ENCODE data around the gene TSSC4. TPM values are rescaled to one million over a fixed set of nuclear protein-coding genes. Genes with fewer than 3 reads are reported as not detected.
A peak's percentile ranks its signal among the peaks of the same experiment; 100 is the strongest.

TSSC4 gene
- total RNA-seq, 2 donors from 2014 or later: 35.6 to 59.0 TPM

GRCh38 chr11:2377511-2378443 lies 22.8 kb upstream of the TSSC4 start:
- Histone ChIP-seq H3K36me3 (no peaks in the 10 kb centered on the region), H3K27ac (peak overlapping the region; percentile 86), H3K9ac (ENCODE audit: low read depth in 2 of 2, low read length in 2 of 2) (peak overlapping the region; percentile 82 to 97), H3K27me3 (no peaks in the 10 kb centered on the region), H3K4me3 (peak overlapping the region; percentile 97), H3K9me3 (no peaks in the 10 kb centered on the region), H3K4me1 (peaks cover 25% of the 10 kb centered on the region)
- intact Hi-C loops (cut with DNase I): no loop called here
- TF ChIP-seq CTCF (IDR thresholded peaks at IDR 0.05): no peak
- DNase-seq: peak; percentile 63

GRCh38 chr11:2378527-2379210 lies 21.9 kb upstream of the TSSC4 start:
- Histone ChIP-seq H3K9me3 (no peaks in the 10 kb centered on the region), H3K36me3 (no peaks in the 10 kb centered on the region), H3K4me1 (peaks cover 32% of the 10 kb centered on the region), H3K9ac (ENCODE audit: low read depth in 2 of 2, low read length in 2 of 2) (peak overlapping the region; percentile 82 to 97), H3K4me3 (peak overlapping the region; percentile 97), H3K27me3 (no peaks in the 10 kb centered on the region), H3K27ac (peak overlapping the region; percentile 86)
- no peak for TF ChIP-seq CTCF (IDR thresholded peaks at IDR 0.05)
- DNase-seq: no peak
- intact Hi-C loops (cut with DNase I): no loop called here

GRCh38 chr11:2379466-2380174 lies 20.9 kb upstream of the TSSC4 start:
- Histone ChIP-seq H3K36me3 (no peaks in the 10 kb centered on the region), H3K27me3 (no peaks in the 10 kb centered on the region), H3K27ac (peak overlapping the region; percentile 55), H3K4me1 (peaks cover 32% of the 10 kb centered on the region), H3K4me3 (peak overlapping the region; percentile 12), H3K9ac (ENCODE audit: low read depth in 2 of 2, low read length in 2 of 2) (peak overlapping the region; percentile 43 to 54), H3K9me3 (no peaks in the 10 kb centered on the region)
- TF ChIP-seq CTCF (IDR thresholded peaks at IDR 0.05): no peak
- intact Hi-C loops (cut with DNase I): no loop called here
- DNase-seq: no peak

GRCh38 chr11:2380396-2380795 lies 20.2 kb upstream of the TSSC4 start:
- TF ChIP-seq CTCF (IDR thresholded peaks at IDR 0.05): no peak
- Histone ChIP-seq H3K9ac (ENCODE audit: low read depth in 2 of 2, low read length in 2 of 2) (peak overlapping the region in 1 of 2 donors; percentile 33), H3K4me1 (peaks cover 32% of the 10 kb centered on the region), H3K27me3 (no peaks in the 10 kb centered on the region), H3K36me3 (no peaks in the 10 kb centered on the region), H3K4me3 (no peak overlapping the region), H3K9me3 (no peaks in the 10 kb centered on the region), H3K27ac (peak overlapping the region; percentile 55)
- intact Hi-C loops (cut with DNase I): no loop called here
- no peak for DNase-seq

GRCh38 chr11:2380807-2381350 lies 19.7 kb upstream of the TSSC4 start:
- Histone ChIP-seq H3K27me3 (no peaks in the 10 kb centered on the region), H3K36me3 (no peaks in the 10 kb centered on the region), H3K27ac (peak overlapping the region; percentile 55), H3K4me1 (peaks cover 29% of the 10 kb centered on the region), H3K9me3 (no peaks in the 10 kb centered on the region), H3K4me3 (no peak overlapping the region), H3K9ac (ENCODE audit: low read depth in 2 of 2, low read length in 2 of 2) (peak overlapping the region in 1 of 2 donors; percentile 12)
- DNase-seq: peak; percentile 63
- no peak for TF ChIP-seq CTCF (IDR thresholded peaks at IDR 0.05)
- intact Hi-C loops (cut with DNase I): no loop called here
